ENCODE results near the gene INAFM2.

DNA sequence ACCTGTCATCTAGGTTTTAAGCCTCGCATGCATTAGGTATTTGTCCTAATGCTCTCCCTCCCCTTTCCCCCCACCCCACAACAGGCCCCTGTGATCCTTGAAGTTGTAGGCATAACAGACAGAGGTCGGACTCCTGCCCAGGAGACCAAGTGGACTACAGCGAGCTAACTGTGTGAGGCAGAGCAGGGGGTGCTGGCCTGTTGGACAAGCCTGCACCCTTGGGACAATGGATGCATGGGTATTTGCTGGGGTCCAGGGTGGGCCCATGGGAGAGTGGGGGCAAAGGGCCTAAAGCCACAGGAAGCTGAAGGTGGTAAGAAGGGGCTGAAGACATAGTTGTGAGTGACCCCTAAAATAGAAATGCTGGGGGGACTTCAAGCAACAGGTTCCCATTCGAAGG is 18.2 kb upstream of the INAFM2 start:
- no peak for TF ChIP-seq CTCF (conservative IDR thresholded peaks at IDR 0.05; ENCODE audit: low read depth, low read length)
- no peak for TF ChIP-seq POLR2A (IDR thresholded peaks at IDR 0.05; ENCODE audit: low read depth, low read length)
- no peak for TF ChIP-seq RFX5 (IDR thresholded peaks at IDR 0.05; ENCODE audit: low read depth, low read length)
- TF ChIP-seq BHLHE40 (IDR thresholded peaks at IDR 0.05; ENCODE audit: low read depth, low read length): no peak
- no peak for TF ChIP-seq MAFK (IDR thresholded peaks at IDR 0.05; ENCODE audit: low read depth, low read length)
- TF ChIP-seq RAD21 (IDR thresholded peaks at IDR 0.05; ENCODE audit: low read length): no peak
- TF ChIP-seq MAZ (IDR thresholded peaks at IDR 0.05; ENCODE audit: borderline replicate concordance, low read depth, low read length): no peak
- TF ChIP-seq USF2 (IDR thresholded peaks at IDR 0.05; ENCODE audit: low read depth, low read length): no peak
- no peak for TF ChIP-seq MXI1 (IDR thresholded peaks at IDR 0.05; ENCODE audit: borderline replicate concordance, low read depth, low read length)
- TF ChIP-seq CHD1 (IDR thresholded peaks at IDR 0.05; ENCODE audit: low read depth, low read length): no peak
- no peak for TF ChIP-seq CEBPB (IDR thresholded peaks at IDR 0.05; ENCODE audit: low read depth, low read length)
- no peak for TF ChIP-seq SMC3 (IDR thresholded peaks at IDR 0.05; ENCODE audit: low read depth, low read length)
- TF ChIP-seq ELK1 (IDR thresholded peaks at IDR 0.05; ENCODE audit: borderline replicate concordance, low read depth, low read length): no peak
- TF ChIP-seq FOS (IDR thresholded peaks at IDR 0.05; ENCODE audit: low read depth, low read length): no peak
